ENCODE data around the gene UFD1. TPM values are rescaled to one million over a fixed set of nuclear protein-coding genes. Genes with fewer than 3 reads are reported as not detected.

The UFD1 gene
- total and polyA plus RNA-seq, 3 donors from 2014 or later: 46.1 to 86.6 (median 54.5) TPM

GRCh38 chr22:19488884-19489843, 10.2 kb upstream of the UFD1 start:
- WGBS, 2 donors: 84 to 91% methylated on average over 7 of the region's 7 CpGs
- Histone ChIP-seq H3K4me1 (no peaks in the 10 kb centered on the region), H3K27me3 (no peaks in the 10 kb centered on the region), H3K36me3 (ENCODE audit: low read depth, missing control alignments) (no peaks in the 10 kb centered on the region), H3K9me3 (no peaks in the 10 kb centered on the region), H3K27ac (no peak overlapping the region), H3K4me3 (no peak overlapping the region)
- intact Hi-C loops (cut with DNase I; ENCODE audit: low total_unique reads): no loop called here
- no peak for DNase-seq
- TF ChIP-seq POLR2A (IDR thresholded peaks at IDR 0.05): no peak
- TF ChIP-seq CTCF (IDR thresholded peaks at IDR 0.05): no peak

- intact Hi-C loops (cut with DNase I; ENCODE audit: low total_unique reads): no loop called here
- H3K4me1 ChIP-seq: no peaks in the 10 kb centered on the region
- WGBS, 2 donors: 91 to 100% methylated on average over 1 to 2 of the region's 2 CpGs
- DNase-seq: no peak
- H3K4me3 ChIP-seq: no peak overlapping the region
- no peaks in the 10 kb centered on the region for H3K36me3 ChIP-seq (ENCODE audit: low read depth, missing control alignments)
- no peak overlapping the region for H3K27ac ChIP-seq
- no peaks in the 10 kb centered on the region for H3K9me3 ChIP-seq
- no peaks in the 10 kb centered on the region for H3K27me3 ChIP-seq
- no peak for TF ChIP-seq CTCF (IDR thresholded peaks at IDR 0.05)
- no peak for TF ChIP-seq POLR2A (IDR thresholded peaks at IDR 0.05)
These were observed 9.3 kb upstream of the UFD1 start for GRCh38 chr22:19488285-19488684.

GRCh38 chr22:19483481-19484244, 4.7 kb upstream of the UFD1 start:
- 82 to 88% methylated on average over 8 of the region's 8 CpGs for WGBS, 2 donors
- intact Hi-C loops (cut with DNase I; ENCODE audit: low total_unique reads): no loop called here
- Histone ChIP-seq H3K9me3 (no peaks in the 10 kb centered on the region), H3K36me3 (ENCODE audit: low read depth, missing control alignments) (no peaks in the 10 kb centered on the region), H3K27me3 (no peaks in the 10 kb centered on the region), H3K4me1 (peaks cover 5% of the 10 kb centered on the region), H3K27ac (no peak overlapping the region), H3K4me3 (no peak overlapping the region)
- TF ChIP-seq POLR2A (IDR thresholded peaks at IDR 0.05): no peak
- no peak for TF ChIP-seq CTCF (IDR thresholded peaks at IDR 0.05)
- no peak for DNase-seq

GRCh38 chr22:19482297-19482696, 3.3 kb upstream of the UFD1 start:
- Histone ChIP-seq H3K27me3 (no peaks in the 10 kb centered on the region), H3K4me3 (no peak overlapping the region), H3K36me3 (ENCODE audit: low read depth, missing control alignments) (no peaks in the 10 kb centered on the region), H3K27ac (no peak overlapping the region), H3K4me1 (peaks cover 14% of the 10 kb centered on the region), H3K9me3 (no peaks in the 10 kb centered on the region)
- intact Hi-C loops (cut with DNase I; ENCODE audit: low total_unique reads): no loop called here
- TF ChIP-seq CTCF (IDR thresholded peaks at IDR 0.05) (no peak), POLR2A (IDR thresholded peaks at IDR 0.05) (no peak)
- 94 to 95% methylated on average over 9 of the region's 9 CpGs for WGBS, 2 donors
- no peak for DNase-seq
